CD4-positive, alpha-beta T cell treated with Interleukin-1 beta for 1 hour (primary cell): ENCODE data around the gene CCDC38.
A peak's percentile ranks its signal among the peaks of the same experiment; 100 is the strongest.

Experiments
- DNase-seq, 2 donors: peaks; one replicate each; pipeline ENCODE4 v3.0.0-alpha.2; 2020 to 2022

The CCDC38 gene

GRCh38 chr12:95959107-95959506 lies 16.7 kb upstream of the CCDC38 start:
- no peak for DNase-seq

GRCh38 chr12:95956557-95957145 lies 14.2 kb upstream of the CCDC38 start:
- no peak for DNase-seq

DNA sequence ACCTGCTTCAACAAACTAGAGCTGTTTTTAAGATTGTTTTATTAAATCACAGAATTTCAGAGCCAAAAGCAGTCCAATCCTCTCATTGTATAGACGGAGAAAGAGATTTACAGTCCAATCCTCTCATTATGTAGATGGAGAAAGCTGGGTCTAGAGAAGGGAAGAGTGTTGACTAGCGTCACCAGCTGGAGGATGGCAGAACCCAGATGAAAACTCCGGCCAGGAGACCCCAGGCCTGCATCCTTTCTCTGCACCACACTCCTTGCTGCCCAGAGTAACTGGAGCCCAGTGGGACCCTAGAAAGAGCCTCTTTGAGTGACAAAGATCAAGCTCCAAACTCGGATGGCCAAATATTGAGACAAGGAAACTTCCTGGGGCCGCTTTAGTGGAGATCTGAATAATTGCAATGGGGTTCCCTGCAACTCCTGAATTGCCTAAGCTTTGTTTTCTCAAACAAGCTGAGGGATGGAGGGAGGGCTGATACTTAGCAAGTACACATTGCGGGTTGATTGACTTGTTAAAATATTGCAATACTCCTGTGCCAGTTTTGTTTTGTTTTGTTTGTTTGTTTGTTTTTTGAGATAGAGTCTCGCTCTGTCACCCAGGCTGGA lies 13.2 kb upstream of the CCDC38 start:
- no peak for DNase-seq

- DNase-seq = no peak
Observed at GRCh38 chr12:95953000-95953399, 10.6 kb upstream of the CCDC38 start.

DNA sequence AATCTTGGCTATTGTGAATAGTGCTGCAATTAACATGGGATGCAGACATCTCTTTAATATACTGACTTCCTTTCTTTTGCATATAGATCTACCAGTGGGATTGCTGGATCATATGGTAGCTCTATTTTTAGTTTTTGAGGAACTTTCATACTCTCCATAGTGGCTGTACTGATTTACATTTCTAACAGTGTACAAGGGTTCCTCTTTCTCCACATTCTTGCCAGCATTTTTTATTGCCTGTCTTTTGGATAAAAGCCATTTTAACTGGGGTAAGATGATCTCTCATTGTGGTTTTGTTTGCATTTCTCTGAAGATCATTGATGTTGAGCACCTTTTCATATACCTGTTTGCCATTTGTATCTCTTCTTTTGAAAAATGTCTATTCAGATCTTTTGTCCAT lies 9.1 kb upstream of the CCDC38 start:
- no peak for DNase-seq

- DNase-seq = no peak
Observed at GRCh38 chr12:95949477-95950206, 7.2 kb upstream of the CCDC38 start.

GRCh38 chr12:95944108-95944704 lies 1.8 kb upstream of the CCDC38 start:
- no peak for DNase-seq

DNA sequence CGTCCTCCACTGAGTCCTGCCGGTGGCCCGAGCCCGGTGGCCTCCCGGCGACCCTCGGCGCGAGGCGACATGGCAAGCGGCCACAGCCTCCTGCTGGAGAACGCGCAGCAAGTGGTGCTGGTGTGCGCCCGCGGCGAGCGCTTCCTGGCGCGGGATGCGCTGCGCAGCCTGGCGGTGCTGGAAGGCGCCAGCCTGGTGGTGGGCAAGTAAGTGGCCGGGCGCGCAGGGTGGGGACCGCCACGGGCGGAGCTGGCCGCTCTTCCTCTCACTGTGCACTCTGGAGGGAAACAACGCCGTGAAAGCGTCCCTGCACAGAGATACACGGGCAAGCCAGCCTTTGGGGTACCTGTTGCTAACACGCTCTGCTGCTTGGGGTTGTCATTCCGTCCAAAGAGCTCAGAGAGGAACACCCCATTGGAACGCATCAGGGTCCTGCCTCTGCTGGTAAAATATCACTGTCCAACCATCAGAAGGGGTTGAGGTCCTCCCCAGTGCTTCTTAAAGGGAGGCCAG lies 972 bp upstream of the CCDC38 start, which contains the start of gene AMDHD1:
AMDHD1 (plus strand) TSS at position 2 of the 513 bp plus-strand sequence; CDS start at position 70, 68 bp downstream.
- peak; percentile 51 to 60 for DNase-seq

GRCh38 chr12:95942101-95942523 lies 302 bp downstream of the CCDC38 start:
- peak in 1 of 2 donors; percentile 10 for DNase-seq

- no peak for DNase-seq
Observed at GRCh38 chr12:95940514-95940913, 1.9 kb downstream of the CCDC38 start.

DNA sequence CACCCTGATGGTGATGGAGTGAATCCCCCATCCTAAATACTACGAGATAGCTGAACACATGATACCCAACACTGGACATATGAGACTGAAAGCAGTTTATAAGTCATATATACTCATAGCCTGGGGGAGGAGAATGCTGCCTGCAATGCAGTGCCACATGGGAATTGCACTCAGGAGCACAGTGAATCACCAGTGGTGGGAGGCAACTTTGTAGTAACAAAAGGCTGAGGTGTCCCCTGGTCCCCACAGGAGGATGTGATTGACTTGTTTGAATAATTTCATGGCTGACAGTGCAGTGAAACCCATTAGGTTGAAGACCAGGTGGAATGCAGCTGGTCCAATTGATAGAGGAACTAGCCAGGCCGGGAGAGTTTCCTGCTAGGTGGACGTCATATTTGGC lies 20.2 kb downstream of the CCDC38 start:
- no peak for DNase-seq

- no peak for DNase-seq
Observed at GRCh38 chr12:95919110-95919509, 23.3 kb downstream of the CCDC38 start.

- DNase-seq = peak; percentile 52 to 67
Observed at GRCh38 chr12:95918194-95918993, 24.0 kb downstream of the CCDC38 start.

DNA sequence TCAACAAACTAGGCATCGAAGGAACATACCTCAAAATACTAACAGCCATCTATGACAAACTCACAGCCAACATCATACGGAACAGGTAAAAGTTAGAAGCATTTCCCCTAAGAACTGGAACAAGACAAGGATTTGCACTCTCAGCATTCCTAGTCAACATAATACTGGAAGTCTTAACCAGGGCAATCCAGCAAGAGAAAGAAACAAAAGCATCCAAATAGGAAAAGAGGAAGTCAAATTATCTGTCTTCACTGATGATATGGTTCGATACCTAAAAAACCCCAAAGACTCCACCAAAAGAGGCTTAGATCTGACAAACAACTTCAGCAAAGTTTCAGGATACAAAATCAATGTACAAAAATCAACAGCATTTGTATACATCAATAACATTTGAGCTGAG lies 32.5 kb downstream of the CCDC38 start:
- no peak for DNase-seq

GRCh38 chr12:95908573-95908972 lies 33.8 kb downstream of the CCDC38 start:
- no peak for DNase-seq

GRCh38 chr12:95898081-95898480 lies 44.3 kb downstream of the CCDC38 start:
- no peak for DNase-seq

GRCh38 chr12:95896846-95897245 lies 45.6 kb downstream of the CCDC38 start:
- DNase-seq = no peak

GRCh38 chr12:95890958-95891357 lies 51.5 kb downstream of the CCDC38 start:
- no peak for DNase-seq

GRCh38 chr12:95887311-95887710 lies 55.1 kb downstream of the CCDC38 start:
- no peak for DNase-seq

- DNase-seq = no peak
Observed at GRCh38 chr12:95884998-95885397, 57.4 kb downstream of the CCDC38 start.

DNA sequence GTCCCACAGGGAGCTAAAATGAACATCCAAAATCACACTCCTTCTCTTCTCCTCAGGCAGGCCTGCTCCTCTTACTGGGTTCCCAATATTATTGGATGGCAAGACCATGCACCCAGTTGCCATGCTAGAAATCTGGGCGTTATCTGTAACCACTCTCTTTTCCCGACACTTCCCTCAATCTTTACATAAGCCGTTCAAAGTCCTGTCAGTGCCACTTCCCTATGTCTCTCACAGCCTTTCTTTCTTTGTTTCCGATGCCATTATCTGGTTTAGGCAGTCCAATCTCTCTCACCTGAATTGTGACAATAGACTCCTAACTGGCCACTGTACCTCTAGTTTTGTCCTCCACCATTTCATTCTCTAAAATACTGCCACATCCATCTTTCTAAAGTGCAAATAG lies 59.5 kb downstream of the CCDC38 start:
- no peak for DNase-seq

GRCh38 chr12:95882080-95882479 lies 60.3 kb downstream of the CCDC38 start:
- no peak for DNase-seq
